Measurements from ENCODE around the gene KCTD2. TPM values are rescaled to one million over a fixed set of nuclear protein-coding genes. Genes with fewer than 3 reads are reported as not detected.

Gene KCTD2
- total and polyA plus RNA-seq, 2 of the 13 experiments (the other 11 are each of a cell fraction or from before 2014, with no cell fraction given) = 28.3 to 32.6 TPM

DNA sequence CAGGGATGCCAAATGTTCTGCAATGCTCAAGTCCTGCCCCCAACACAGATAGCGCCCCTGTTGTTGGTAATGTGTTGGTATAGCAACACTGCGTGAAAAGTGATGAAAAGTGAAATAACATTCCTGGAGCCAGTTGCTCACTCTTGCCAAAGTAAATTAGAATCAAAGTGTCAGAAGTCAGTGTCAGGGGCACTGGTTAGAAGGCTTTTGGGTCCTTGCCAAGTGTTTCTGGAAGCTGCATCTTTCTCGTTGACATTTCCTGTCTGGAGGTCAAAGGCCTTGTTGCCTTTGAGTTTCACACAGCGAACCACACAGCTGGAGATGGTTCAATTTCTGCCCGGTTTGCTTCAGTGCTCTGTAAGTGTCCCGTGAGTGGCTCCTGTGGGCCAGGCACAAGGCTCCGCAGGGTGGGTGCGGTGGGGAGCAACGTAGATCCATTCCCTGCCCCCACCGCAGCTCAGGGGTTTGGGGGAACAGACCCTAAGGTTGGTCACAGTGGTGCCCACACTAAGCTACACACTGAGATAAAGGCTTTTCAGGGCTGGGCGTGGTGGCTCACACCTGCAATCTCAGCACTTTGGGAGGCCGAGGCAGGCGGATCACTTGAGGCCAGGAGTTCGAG, 37.1 kb downstream of the KCTD2 start (continued):
- TF ChIP-seq, protein P1, sequence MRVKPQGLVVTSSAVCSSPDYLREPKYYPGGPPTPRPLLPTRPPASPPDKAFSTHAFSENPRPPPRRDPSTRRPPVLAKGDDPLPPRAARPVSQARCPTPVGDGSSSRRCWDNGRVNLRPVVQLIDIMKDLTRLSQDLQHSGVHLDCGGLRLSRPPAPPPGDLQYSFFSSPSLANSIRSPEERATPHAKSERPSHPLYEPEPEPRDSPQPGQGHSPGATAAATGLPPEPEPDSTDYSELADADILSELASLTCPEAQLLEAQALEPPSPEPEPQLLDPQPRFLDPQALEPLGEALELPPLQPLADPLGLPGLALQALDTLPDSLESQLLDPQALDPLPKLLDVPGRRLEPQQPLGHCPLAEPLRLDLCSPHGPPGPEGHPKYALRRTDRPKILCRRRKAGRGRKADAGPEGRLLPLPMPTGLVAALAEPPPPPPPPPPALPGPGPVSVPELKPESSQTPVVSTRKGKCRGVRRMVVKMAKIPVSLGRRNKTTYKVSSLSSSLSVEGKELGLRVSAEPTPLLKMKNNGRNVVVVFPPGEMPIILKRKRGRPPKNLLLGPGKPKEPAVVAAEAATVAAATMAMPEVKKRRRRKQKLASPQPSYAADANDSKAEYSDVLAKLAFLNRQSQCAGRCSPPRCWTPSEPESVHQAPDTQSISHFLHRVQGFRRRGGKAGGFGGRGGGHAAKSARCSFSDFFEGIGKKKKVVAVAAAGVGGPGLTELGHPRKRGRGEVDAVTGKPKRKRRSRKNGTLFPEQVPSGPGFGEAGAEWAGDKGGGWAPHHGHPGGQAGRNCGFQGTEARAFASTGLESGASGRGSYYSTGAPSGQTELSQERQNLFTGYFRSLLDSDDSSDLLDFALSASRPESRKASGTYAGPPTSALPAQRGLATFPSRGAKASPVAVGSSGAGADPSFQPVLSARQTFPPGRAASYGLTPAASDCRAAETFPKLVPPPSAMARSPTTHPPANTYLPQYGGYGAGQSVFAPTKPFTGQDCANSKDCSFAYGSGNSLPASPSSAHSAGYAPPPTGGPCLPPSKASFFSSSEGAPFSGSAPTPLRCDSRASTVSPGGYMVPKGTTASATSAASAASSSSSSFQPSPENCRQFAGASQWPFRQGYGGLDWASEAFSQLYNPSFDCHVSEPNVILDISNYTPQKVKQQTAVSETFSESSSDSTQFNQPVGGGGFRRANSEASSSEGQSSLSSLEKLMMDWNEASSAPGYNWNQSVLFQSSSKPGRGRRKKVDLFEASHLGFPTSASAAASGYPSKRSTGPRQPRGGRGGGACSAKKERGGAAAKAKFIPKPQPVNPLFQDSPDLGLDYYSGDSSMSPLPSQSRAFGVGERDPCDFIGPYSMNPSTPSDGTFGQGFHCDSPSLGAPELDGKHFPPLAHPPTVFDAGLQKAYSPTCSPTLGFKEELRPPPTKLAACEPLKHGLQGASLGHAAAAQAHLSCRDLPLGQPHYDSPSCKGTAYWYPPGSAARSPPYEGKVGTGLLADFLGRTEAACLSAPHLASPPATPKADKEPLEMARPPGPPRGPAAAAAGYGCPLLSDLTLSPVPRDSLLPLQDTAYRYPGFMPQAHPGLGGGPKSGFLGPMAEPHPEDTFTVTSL (CRISPR knock-in tag; IDR thresholded peaks at IDR 0.05; ENCODE audit: borderline replicate concordance) = peak; percentile 75; the same call in 1 of the 2 replicates
- TF ChIP-seq ESRRA (CRISPR knock-in tag; IDR thresholded peaks at IDR 0.05; ENCODE audit: low read depth) (peak; percentile 90), GATAD1 (CRISPR knock-in tag; IDR thresholded peaks at IDR 0.05) (peak; percentile 82), ZNF34 (CRISPR knock-in tag; IDR thresholded peaks at IDR 0.05; ENCODE audit: borderline replicate concordance) (no peak), HHEX (CRISPR knock-in tag; IDR thresholded peaks at IDR 0.05) (peak; percentile 78; the same call in 1 of the 2 replicates), KMT2A (CRISPR knock-in tag; IDR thresholded peaks at IDR 0.05) (peak; percentile 78; the same call in 1 of the 2 replicates), ZNF891 (CRISPR knock-in tag; IDR thresholded peaks at IDR 0.05) (no peak), ZNF83 (CRISPR knock-in tag; IDR thresholded peaks at IDR 0.05; ENCODE audit: borderline replicate concordance) (peak; percentile 32; the same call in 1 of the 2 replicates), ZMYM3 (CRISPR knock-in tag; IDR thresholded peaks at IDR 0.05) (peak; percentile 96), ZNF766 (CRISPR knock-in tag; IDR thresholded peaks at IDR 0.05; ENCODE audit: borderline replicate concordance) (no peak), SRF (IDR thresholded peaks at IDR 0.05; ENCODE audit: low read depth, low read length) (no peak; the same call in 1 of the 2 replicates), LCORL (IDR thresholded peaks at IDR 0.05) (no peak), LCORL (CRISPR knock-in tag; IDR thresholded peaks at IDR 0.05) (peak; percentile 99), FIP1L1 (IDR thresholded peaks at IDR 0.05; ENCODE audit: borderline replicate concordance, insufficient read depth, low read depth, low read length) (0 out of 2 replicates have a peak, but pooled peaks have one; percentile 52)
- TF ChIP-seq, protein P2, sequence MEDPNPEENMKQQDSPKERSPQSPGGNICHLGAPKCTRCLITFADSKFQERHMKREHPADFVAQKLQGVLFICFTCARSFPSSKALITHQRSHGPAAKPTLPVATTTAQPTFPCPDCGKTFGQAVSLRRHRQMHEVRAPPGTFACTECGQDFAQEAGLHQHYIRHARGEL (CRISPR knock-in tag; IDR thresholded peaks at IDR 0.05) = no peak
- TF ChIP-seq, protein P3, sequence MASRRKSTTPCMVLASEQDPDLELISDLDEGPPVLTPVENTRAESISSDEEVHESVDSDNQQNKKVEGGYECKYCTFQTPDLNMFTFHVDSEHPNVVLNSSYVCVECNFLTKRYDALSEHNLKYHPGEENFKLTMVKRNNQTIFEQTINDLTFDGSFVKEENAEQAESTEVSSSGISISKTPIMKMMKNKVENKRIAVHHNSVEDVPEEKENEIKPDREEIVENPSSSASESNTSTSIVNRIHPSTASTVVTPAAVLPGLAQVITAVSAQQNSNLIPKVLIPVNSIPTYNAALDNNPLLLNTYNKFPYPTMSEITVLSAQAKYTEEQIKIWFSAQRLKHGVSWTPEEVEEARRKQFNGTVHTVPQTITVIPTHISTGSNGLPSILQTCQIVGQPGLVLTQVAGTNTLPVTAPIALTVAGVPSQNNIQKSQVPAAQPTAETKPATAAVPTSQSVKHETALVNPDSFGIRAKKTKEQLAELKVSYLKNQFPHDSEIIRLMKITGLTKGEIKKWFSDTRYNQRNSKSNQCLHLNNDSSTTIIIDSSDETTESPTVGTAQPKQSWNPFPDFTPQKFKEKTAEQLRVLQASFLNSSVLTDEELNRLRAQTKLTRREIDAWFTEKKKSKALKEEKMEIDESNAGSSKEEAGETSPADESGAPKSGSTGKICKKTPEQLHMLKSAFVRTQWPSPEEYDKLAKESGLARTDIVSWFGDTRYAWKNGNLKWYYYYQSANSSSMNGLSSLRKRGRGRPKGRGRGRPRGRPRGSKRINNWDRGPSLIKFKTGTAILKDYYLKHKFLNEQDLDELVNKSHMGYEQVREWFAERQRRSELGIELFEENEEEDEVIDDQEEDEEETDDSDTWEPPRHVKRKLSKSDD (CRISPR knock-in tag; IDR thresholded peaks at IDR 0.05; ENCODE audit: low read depth) = peak; percentile 65; the same call in 1 of the 2 replicates
- TF ChIP-seq, protein P4, sequence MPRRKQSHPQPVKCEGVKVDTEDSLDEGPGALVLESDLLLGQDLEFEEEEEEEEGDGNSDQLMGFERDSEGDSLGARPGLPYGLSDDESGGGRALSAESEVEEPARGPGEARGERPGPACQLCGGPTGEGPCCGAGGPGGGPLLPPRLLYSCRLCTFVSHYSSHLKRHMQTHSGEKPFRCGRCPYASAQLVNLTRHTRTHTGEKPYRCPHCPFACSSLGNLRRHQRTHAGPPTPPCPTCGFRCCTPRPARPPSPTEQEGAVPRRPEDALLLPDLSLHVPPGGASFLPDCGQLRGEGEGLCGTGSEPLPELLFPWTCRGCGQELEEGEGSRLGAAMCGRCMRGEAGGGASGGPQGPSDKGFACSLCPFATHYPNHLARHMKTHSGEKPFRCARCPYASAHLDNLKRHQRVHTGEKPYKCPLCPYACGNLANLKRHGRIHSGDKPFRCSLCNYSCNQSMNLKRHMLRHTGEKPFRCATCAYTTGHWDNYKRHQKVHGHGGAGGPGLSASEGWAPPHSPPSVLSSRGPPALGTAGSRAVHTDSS (CRISPR knock-in tag; conservative IDR thresholded peaks at IDR 0.05) = no peak
- TF ChIP-seq, protein P5, sequence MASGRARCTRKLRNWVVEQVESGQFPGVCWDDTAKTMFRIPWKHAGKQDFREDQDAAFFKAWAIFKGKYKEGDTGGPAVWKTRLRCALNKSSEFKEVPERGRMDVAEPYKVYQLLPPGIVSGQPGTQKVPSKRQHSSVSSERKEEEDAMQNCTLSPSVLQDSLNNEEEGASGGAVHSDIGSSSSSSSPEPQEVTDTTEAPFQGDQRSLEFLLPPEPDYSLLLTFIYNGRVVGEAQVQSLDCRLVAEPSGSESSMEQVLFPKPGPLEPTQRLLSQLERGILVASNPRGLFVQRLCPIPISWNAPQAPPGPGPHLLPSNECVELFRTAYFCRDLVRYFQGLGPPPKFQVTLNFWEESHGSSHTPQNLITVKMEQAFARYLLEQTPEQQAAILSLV (CRISPR knock-in tag; IDR thresholded peaks at IDR 0.05; ENCODE audit: borderline replicate concordance) = no peak; the same call in 1 of the 2 replicates

Data from HepG2 (cell line).